Erythroblast (primary cell): ENCODE results near the gene TRIO.

Experiments used
- DNase-seq, 2 experiments: peaks; one replicate each; lab custom pipeline; 2025; lab: John Stamatoyannopoulos, UW
- GATA1 ChIP-seq: IDR thresholded peaks from 2 replicates; pipeline ENCODE4 v1.6.1; 2011; ENCODE audit warnings: low read depth, mild to moderate bottlenecking, control low read depth, low read length, moderate library complexity
- POLR2A ChIP-seq: IDR thresholded peaks from 2 replicates; pipeline ENCODE4 v1.6.1; 2011; ENCODE audit warnings: mild to moderate bottlenecking, low read length

The TRIO gene

DNA sequence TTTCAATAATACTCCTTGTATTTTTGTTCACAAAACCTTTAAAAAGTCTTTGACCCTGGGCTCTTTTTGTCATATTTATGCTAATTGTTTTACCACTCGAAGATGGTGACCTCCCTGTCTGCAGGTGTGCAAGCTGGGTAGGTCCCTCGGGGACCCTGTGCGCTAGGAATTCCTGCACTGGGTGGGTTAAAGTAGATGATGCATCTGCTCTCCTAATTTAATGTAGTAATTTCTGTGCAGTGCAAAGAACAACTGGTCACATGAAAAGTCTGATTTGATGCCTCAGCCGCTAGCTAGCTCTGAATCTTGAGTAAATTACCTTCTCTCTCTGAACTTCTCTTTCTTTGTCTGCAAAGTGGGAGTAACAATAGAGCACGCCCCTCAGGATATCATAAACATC is 299.4 kb downstream of the TRIO start:
- no peak for DNase-seq
- TF ChIP-seq GATA1, result no peak
- no peak for TF ChIP-seq POLR2A

DNA sequence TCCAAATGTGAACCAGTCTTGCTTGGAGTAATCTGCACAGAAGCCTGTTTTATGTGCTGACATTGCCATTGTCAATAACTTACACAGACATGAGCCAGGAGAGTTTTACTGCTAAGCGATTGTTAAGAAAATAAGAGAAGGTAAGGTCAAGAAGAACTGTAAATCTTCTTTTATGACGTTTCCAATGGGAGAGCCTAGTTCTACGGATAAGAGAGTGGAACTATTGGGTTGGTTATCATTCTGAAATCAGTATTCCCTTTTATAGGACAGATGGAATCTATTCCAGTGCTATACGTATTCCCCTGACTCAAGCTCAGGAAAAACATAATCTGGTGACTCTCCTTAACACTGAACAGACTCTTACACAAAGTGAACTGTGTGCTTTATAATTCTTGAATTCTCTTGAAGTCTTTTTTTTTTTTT is 300.5 kb downstream of the TRIO start:
- no peak for TF ChIP-seq POLR2A
- TF ChIP-seq GATA1, result no peak
- no peak for DNase-seq

DNA sequence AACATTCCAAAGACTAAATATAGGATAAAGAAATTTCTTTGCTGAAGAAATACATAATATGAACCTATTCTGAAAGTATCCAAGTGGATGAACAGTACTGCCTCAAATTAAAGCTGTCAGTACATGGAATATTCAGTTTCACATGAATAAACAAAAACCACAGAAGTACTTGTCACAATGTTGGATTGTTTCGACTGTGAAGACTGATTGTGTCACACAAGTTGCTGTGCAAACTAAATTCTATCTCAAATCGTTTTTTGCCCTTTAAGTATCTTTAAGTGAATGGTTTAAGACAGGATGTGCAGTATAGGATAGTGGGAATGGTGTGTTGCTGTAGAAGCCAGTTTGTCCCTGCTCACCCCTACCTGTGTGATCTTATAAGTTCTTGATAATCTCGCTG is 301.0 kb downstream of the TRIO start:
- no peak for DNase-seq
- TF ChIP-seq GATA1, result no peak

DNA sequence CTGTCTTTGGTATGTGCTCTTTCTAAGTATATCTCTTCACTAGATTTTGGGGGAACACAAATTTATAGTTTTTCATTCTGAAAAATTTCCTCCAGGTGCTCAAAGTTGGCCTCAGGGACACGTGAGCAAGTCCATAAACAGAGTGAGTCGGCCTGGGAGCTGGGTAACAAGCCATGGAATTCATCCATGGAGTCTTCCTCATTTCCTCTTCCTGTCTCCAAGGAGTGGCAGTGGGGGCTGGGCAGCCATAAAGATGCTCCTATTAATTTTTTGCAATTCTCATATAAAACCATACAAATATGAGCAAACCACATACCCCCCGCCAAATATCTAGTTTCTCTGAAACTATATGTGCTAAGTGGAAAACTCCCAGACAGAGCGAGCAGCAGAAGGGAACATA is 301.9 kb downstream of the TRIO start:
- TF ChIP-seq POLR2A (no peak), GATA1 (no peak)
- DNase-seq, result no peak

DNA sequence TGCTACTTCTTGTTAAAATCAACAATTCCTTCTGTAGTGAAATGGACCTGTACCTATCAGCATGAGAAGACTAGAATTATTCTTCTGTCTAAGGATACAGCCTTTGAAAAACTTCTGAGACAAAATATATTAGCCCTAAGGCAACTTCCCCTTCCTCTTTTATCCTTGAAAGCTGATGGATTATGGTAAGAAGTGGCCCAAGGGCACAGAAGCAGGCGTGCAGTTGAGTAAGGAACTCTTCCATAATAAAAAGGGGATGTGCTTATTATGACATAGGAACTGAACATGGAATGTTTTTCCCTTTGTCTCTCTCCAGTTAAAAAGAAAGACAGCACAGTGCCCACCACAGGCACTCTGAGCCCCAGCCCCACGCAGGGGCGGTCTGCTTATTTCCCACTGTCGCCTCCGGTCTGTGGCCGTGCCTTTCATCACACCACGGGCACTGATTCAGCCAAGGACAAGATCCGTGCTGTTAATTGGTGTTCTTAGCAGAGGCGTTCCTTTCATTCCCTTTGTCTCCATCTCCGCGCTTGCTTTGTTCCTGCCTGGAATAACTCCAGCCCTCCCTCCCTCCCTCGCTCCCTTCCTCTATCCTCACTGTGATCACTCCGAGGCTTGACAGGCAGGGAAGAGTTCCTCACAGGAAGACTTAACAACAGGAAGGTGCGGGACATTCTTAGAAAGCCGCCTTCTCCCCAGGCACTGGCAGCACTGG is 302.6 kb downstream of the TRIO start:
- TF ChIP-seq POLR2A, result no peak
- TF ChIP-seq GATA1, result no peak
- no peak for DNase-seq

DNA sequence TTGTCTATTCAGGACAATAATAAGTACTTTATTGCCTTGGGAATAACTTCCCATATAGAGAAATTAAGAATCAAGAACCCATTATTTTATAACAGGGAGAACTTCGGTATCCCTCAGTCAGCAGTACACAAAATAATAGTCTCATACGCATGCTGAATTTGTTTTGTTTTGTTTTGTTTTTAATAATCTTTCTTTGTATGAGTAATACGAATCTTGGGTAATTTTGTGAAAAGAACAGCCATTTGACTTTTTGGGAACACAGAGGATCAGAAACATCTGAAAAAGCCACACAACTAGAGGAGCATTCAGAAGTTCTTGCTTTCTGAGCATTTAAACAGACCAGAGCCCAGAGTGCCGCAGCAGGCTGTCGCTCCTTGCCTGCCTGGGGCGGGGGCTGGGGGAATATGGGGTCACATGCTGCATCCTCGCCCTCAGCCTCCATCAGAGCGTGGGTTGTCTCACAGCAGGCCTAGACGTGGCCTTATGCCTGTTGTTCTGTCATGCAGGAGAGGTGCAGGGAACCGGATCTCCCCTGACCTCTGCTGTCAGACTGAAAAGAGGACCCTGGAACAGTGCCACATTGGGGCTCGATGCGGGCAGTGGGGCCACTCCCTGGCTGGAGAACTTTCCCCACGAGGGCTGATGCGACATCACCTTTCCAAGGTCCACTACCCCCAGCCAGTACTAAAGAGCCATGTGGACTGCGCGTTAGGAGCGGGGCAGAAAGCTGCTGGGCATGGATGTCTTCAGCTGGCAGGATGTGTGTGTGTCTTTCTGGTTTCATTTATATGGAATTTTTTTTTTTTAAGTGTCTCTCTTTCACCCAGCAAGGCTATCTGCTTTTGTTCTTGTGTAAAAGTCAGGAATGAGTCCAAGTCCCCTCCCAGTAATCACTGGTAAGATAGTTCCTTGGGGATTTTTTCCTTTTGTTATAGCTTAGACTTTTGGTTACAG is 305.1 kb downstream of the TRIO start:
- DNase-seq, result no peak
- TF ChIP-seq GATA1 (no peak), POLR2A (no peak)

DNA sequence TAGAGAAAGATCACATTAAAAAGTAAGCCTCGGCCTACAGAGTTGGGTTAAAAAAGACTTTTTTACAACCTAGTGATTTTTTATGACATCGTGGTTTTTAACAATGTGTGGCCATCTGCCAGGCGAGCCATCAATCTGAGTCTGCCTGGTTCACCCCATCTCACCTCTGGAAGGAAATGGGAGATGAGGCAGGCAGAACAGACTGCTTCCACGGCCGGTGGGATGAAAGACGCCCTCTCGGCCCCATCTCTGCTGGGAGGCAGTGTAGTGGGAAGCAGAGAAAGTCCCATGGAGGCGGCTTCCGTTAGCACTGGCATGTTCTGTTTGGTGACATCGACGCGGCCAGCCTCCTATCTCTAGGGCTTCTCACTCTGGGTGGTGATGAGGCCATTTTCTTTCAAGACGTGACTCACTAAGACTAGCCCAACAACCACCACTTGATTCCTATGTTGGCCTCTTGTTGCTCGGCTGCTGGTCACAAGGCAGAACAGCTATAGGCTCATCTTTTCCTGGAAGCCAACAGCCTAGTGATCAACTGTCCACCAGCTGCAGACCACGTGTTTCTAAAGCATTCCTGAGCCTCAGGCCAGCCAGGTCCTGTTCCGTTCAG is 306.0 kb downstream of the TRIO start:
- no peak for DNase-seq

DNA sequence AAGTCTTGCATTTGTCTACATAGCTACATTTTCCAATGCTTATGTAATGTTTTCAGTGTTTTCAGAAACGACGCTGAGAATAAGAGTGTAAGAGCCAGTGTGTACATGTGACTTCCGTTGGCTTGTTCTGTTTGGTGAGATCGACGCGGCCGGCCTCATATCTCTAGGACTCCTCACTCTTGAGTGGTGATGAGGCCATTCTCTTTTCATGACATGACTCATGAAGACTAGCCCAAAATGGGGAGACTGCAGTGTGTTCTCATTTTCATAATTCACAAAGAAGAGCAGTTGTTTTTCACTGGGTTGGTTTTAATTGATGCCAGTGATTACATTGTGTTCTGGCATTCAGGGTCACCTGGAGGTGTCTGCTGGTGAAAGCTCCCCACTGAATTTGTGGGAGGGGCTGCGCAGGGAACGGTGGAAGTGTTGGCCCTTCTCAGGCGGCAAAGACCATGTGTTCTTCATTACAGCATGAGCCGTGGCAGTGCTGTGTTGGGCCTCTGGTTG is 306.9 kb downstream of the TRIO start:
- no peak for DNase-seq
- no peak for TF ChIP-seq POLR2A
- TF ChIP-seq GATA1, result no peak

More for the DNA sequence above, 306.0 kb downstream of the TRIO start:
- TF ChIP-seq GATA1 (no peak), POLR2A (no peak)

DNA sequence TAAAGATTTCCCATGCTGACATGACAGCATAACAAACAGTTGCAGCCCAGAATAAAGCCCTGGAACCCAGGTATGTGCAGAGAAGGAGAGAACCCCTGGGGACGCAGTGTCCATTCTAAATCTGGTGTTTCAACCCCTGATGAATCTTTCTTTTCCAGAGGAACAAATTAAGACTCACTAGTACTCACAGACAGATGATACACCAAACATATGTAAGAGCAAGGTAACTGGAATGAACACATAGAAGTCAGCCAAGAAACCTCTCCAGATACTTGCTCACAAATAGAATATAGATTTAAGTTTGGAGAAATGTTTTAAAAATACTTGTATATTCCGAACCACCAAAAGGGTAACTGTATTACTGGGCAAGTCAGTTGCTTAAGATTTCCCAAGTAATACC is 307.6 kb downstream of the TRIO start:
- no peak for DNase-seq
- TF ChIP-seq POLR2A (no peak), GATA1 (no peak)

DNA sequence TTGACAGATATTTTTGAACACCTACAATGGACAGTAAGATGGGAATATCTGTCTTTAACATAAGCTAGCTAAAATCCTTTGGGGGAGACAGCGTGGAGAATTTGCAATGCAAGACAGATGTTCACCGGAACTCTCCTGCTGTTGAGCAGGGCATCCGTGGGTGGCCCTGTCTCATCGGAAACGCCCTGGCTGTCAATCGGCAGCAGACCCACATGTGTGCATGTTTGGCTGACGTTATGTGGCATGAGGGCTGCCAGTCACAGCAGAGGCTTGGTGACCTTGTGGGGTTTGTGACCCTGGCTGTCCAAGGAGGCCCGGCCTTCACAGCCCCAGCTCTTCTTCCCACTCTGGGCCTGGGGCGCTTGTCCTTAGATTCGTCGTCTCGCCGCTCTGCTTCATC is 308.7 kb downstream of the TRIO start:
- DNase-seq, result no peak
- TF ChIP-seq GATA1 (no peak), POLR2A (no peak)

DNA sequence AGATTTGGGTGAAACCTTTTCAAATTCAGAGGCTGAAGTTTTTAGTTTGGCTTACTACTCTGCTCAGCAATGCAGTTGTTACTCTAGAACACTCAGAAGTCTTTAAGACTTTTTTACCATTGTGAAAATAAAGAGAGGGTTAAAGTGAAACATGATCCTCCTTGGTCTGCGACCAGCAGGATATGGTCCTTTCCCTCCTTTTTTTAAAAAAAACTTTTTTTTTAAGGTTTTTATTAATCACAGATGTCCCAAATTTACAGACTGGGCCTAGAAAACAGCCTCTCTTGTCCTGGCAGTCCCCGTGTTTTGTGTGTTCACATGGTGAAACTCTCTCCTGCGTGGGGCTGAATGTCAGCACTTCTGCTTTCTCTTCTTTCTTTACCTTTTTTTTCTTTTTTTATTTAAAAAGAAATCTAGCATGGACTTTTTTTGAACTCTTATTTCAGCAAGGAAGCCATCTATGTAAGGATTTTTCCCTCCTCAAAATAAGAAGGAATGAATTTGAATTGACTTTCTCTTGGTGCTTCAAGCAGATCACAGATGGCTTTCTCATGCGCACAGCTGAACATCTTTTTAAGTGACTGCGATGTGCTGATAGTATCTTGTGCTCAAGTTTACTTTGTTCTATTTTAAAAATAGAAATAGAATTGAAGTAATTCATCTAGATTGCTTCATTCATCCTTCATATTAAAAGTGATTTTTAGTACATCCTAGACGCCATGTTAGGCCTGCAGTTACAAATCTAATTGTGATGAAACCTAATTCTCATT is 309.7 kb downstream of the TRIO start:
- no peak for TF ChIP-seq GATA1
- no peak for TF ChIP-seq POLR2A
- no peak for DNase-seq

DNA sequence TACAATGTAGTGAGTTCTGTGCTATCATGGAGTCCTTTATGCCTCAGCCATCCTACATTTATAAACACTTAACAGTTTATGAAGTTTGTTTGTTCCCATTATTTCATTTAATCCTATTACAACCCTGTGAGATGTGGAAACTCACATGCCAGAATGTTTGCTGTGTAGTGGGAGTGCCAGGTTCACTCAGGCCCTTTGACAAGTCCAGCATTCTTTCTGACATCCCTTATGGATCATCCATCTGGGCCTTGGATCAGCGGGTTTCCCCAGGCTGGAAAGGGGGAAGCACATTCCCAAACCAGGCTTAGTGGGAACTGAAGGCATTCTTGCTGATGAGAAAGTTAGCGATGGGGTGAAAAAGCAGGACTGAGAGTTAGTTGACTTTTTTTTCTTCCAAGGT is 310.3 kb downstream of the TRIO start:
- TF ChIP-seq POLR2A (no peak), GATA1 (no peak)

DNA sequence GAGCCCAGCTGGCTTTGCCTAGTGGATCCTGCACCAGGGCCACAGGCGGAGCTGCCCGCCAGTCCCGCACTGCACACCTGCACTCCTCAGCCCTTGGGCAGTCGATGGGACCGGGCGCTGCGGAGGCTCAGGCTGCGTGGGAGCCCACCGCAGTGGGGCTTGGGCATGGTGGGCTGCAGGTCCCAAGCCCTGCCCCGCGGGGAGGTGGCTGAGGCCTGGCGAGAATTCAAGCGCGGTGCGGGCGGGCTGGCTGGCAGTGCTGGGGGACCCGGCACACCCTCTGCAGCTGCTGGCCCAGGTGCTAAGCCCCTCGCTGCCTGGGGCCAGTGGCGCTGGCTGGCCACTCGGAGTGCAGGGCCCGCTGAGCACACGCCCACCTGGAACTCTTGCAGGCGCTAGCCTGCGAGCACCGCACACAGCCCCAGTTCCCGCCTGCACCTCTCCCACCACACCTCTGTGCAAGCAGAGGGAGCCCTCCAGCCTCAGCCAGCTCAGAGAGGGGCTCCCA is 312.7 kb downstream of the TRIO start:
- no peak for TF ChIP-seq GATA1
- TF ChIP-seq POLR2A, result no peak
- DNase-seq, result no peak

More for the DNA sequence above, 310.3 kb downstream of the TRIO start:
- DNase-seq, result no peak

DNA sequence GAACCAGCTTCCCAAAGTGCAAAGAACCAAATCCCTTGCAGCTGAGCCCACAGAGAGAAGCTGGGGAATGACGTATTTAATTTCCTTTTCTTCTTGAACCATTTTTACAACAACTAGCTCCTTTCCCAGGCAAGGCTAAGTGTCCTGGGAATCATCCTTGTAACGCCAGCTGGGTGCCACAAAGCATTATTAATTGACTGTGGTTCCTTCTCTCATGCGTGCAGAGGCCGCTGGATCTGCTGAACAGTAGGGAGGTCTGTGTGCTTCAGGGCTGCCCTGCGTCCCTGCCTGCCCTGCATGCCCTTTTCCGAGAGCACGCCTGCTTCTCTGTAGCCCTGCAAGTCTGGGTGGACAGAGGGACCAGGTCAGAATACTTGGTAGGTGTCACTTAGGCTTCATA is 314.3 kb downstream of the TRIO start:
- no peak for DNase-seq
- TF ChIP-seq POLR2A (no peak), GATA1 (no peak)

DNA sequence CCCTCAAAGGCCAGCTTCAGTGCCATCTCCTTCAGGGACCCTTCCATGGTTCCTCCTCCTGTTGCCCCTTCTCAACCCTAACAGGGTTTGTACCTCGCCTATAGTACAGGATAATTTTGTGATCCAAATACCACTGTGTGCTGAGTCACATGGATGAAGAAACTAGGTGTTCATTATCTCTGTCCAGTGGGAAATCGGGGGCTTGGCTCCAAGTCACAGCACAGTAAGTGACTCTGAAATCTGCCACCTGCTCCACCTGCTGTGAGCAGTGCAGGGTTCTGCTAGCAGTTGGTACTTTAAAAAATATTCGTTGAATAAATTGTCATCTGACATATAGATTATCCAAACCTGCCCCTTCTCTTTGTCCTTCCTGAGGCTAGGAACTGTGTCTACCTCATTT is 315.3 kb downstream of the TRIO start:
- TF ChIP-seq GATA1 (no peak), POLR2A (no peak)
- no peak for DNase-seq
